Skin epidermis (tissue), 12 donors: Measurements from ENCODE around the gene SLC30A7.
"Not testable (repeated sequence)": the region's sequence is repeated elsewhere in the genome, so short reads cannot be mapped to it uniquely, and the experiment has no call there.

Experiments
- H3K27ac ChIP-seq, 21 experiments: fragments of 200-600 bp; sonication (generic) in 11 of 21; one replicate each; pipeline ENCODE4 v1.5.0; 2020; ENCODE audit warnings: mild to moderate bottlenecking in 3 of 21, inconsistent platforms in 2 of 21, moderate library complexity in 2 of 21
- H3K4me3 ChIP-seq, 7 experiments: fragments of 200-600 bp; sonication (generic) in 2 of 7; one replicate each; pipeline ENCODE4 v1.5.0; 2020; ENCODE audit warnings: inconsistent platforms in 2 of 7, mild to moderate bottlenecking in 2 of 7, moderate library complexity in 1 of 7

The SLC30A7 gene

DNA sequence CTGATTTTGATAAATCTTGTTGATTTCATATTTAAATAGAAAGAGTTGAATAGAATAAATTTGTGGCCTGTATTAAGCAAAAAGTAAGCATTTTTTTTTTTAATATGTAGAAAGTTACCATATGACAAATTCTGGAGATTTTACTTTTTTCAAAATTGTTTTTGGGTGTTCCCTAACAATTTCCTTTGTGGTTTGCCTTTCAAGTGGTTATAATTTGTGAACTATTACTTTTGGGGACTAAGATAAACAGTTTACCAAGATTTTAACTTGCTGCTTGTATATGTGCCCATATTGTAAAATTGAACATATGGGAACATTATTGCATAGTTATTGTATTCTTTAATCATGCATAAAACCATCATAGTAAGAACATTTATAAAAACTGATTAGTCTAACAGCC lies 34.6 kb downstream of the SLC30A7 start:
- Histone ChIP-seq H3K4me3 (no peak overlapping the region), H3K27ac (peak overlapping the region in 2 of 21 experiments; percentile 24 to 26)

DNA sequence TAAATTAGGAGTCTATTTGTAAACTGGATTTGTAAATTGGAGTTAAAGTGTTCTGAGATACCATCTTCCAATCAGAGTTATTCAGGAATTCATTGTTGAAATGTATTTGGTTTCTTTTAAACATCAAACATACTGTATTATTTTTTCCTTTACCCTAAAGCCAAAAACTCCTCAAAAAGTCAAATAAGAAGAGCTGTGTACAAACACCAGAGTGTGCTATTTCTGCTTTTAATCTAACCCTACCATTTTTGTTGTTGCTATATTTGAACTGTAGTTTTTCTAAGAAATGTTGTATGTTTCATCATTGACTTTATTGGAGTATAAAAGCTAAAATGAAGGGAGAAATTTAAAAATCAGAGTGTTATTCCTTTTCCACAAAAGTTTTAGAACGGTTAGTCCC lies 35.8 kb downstream of the SLC30A7 start:
- H3K27ac ChIP-seq, result peak overlapping the region in 1 of 21 experiments; percentile 26
- no peak overlapping the region for H3K4me3 ChIP-seq

DNA sequence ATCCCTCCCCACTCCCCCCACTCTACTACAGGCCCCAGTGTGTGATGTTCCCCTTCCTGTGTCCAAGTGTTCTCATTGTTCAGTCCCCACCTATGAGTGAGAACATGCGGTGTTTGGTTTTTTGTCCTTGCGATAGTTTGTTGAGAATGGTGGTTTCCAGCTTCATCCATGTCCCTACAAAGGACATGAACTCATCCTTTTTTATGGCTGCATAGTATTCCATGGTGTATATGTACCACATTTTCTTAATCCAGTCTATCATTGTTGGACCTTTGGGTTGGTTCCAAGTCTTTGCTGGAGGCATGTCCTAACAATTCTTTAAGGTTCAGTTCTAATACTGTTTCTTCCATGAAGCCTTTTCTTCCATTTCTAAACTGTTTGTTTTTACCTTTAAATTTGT lies 37.7 kb downstream of the SLC30A7 start:
- H3K27ac ChIP-seq, H3K4me3 ChIP-seq: not testable (repeated sequence)

DNA sequence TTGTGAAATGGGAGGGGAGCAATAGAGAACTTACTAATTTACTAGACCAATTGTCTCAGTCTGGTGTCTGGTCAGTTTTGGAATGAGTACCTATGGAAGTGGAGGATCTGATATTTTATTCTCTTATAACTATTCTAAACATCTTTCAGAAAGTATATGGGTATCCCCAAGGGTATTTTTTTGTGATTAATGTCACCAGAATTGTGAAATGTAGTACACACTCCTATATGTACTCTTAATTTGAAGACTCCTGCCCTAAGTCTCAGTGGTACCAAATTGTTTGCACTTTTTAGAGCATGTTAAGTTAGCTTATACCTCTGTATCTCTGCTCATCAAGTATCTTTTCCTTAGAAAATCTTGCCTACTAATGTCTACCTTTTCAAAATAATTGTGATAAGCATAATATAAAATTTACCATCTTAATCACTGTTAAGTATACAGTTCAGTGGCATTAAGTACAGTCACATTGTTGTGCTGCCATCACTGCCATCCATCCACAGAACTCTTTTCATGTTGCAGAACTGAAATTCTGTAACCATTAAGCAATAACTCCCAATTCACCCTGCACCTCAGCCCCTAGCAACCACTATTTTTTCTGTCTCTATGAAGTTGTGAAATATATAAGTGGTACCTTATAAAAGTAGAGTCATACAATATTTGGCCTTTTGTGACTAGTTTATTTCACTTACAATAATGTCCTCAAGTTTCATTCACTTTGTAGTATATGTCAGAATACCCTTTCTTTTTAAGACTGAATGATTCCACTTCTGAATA lies 40.5 kb downstream of the SLC30A7 start:
- no peak overlapping the region for H3K4me3 ChIP-seq
- no peak overlapping the region for H3K27ac ChIP-seq

DNA sequence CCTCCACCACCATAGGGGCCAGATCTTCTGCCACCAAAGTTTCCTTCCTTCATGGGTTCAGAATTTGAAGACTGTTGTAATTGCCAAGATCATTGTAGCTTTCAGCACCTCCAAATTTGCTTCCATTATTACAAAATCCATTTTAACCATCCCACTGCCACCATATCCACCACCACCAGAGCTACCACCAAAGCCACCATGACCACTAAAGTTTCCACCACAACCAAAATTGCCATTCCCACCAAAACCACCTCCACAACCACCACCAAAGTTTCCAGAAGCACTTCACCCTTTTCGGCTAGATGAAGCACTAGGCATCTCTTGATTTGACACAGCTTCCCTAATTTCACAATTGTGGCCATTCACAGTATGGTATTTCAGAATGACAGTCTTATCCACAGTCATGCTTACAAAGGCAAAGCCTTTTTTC lies 45.2 kb downstream of the SLC30A7 start:
- H3K27ac ChIP-seq, result no peak overlapping the region
- no peak overlapping the region for H3K4me3 ChIP-seq

DNA sequence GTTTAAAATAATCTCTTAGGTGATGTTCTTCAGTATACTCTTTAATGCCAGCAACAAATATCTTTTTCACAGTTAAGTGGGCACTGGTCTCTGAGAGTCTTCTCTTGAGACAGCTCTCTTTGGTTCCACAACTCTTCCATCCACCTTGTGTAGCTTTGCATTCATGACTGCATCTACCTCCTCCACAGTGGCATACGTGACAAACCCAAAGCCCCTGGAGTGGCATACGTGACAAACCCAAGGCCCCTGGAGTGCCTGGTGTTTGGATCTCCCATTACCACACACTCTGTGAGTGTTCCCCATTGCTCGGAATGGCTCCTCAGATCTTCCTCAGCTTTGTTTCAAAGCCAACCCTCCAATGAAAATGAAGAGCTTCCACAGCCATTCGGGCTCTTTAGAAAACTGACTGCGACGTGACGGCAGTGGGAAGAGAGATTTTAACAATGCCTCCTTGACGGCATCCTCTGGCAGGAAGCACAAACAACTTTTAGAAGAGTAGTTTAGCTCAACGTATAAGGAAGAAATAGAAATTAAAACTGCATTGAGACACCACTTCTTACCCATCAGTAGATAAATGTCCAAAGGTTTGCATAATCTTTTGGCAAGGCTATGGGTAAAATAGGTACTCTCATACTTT lies 45.8 kb downstream of the SLC30A7 start:
- Histone ChIP-seq H3K4me3 (no peak overlapping the region), H3K27ac (peak overlapping the region in 1 of 21 experiments; percentile 32)

DNA sequence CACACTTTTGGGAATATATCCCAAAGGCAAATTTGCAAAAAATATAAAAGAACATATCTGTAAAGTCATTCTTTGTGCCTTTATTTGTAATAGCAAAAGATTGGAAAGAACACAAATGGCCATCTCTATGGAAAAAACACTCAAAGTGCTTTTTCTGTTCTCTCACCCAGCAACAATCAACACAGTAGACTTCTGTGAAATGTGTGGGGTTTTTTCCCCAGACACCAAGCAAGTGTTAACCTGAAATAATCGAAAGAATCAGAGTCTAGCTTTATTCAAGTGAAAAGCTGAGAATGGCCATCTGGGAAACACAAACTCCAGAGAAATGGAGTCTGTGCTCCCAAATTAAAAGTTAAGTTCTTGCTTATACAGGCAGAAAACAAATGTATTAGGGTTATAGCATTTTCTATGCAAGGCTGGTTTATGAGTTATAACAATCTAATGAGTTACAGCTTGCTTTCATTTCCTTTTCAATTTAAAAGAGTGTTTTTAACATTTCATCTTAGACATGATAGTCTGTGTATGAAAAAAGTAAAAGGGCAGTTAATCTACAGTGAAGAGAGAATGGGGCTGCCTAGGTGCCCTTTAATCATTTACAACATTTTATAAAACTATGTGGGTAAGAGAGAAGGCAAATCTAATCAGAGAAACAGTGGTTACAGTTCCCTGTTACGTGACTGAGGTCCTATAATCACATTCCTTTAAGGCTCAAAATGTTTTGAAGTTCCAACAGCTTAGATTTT lies 46.6 kb downstream of the SLC30A7 start:
- Histone ChIP-seq H3K27ac (peak overlapping the region in 2 of 21 experiments; percentile 14 to 32), H3K4me3 (no peak overlapping the region)

DNA sequence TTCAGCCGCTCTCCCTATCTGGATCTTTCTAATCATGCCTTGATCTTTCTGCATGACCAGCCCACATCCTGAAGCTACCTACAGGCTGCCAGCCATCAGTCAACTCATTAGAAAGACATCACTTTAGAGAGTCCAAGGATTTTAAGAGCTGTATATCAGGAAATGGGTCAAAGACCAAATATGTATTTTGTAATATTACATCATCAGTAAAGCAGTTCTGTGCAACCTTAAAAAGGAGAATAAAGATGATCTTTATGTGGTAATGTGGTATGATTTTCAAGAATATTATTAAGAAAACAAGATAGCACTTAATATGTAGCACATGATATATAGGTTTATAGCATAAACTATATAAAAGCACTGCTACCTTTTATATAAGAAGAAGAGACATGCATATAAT lies 47.6 kb downstream of the SLC30A7 start:
- no peak overlapping the region for H3K4me3 ChIP-seq
- no peak overlapping the region for H3K27ac ChIP-seq

DNA sequence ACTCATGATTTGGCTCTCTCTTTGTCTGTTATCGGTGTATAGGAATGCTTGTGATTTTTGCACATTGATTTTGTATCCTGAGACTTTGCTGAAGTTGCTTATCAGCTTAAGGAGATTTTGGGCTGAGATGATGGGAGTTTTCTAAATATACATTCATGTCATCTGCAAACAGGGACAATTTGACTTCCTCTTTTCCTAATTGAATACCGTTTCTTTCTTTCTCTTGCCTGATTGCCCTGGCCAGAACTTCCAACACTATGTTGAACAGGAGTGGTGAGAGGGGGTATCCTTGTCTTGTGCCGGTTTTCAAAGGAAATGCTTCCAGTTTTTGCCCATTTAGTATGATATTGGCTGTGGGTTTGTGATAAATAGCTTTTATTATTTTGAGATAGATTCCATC lies 50.2 kb downstream of the SLC30A7 start:
- not testable (repeated sequence) for H3K27ac ChIP-seq, H3K4me3 ChIP-seq

DNA sequence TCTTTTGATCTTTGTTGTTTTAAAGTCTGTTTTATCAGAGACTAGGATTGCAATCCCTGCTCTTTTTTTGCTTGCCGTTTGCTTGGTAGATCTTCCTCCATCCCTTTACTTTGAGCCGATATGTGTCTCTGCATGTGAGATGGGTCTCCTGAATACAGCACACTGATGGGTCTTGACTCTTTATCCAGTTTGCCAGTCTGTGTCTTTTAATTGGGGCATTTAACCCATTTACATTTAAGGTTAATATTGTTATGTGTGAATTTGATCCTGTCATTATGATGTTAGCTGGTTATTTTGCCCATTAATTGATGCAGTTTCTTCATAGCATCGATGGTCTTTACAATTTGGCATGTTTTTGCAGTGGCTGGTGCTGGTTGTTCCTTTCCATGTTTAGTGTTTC lies 51.9 kb downstream of the SLC30A7 start:
- H3K4me3 ChIP-seq, H3K27ac ChIP-seq: not testable (repeated sequence)

DNA sequence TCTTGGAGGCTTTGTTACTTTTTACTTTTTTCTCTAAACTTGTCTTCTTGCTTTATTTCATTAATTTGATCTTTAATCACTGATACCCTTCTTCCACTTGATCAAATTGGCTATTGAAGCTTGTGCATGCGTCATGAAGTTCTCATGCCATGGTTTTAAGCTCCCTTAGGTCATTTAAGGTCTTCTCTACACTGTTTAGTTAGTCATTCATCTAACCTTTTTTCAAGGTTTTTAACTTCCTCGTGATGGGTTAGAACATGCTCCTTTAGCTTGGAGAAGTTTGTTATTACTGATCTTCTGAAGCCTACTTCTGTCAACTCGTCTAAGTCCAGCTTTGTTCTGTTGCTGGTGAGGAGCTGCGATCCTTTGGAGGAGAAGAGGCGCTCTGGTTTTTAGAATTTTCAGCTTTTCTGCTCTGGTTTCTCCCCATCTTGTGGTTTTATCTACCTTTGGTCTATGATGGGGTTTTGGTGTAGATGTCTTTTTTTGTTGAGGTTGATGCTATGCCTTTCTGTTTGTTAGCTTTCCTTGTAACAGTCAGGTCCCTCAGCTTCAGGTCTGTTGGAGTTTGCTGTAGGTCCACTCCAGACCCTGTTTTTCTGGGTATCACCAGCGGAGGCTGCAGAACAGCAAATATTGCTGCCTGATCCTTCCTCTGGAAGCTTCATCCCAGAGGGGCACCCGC lies 53.0 kb downstream of the SLC30A7 start:
- H3K27ac ChIP-seq, result peak overlapping the region in 11 of 21 experiments; percentile 12 to 86 (median 53)
- H3K4me3 ChIP-seq, result not testable (repeated sequence)

DNA sequence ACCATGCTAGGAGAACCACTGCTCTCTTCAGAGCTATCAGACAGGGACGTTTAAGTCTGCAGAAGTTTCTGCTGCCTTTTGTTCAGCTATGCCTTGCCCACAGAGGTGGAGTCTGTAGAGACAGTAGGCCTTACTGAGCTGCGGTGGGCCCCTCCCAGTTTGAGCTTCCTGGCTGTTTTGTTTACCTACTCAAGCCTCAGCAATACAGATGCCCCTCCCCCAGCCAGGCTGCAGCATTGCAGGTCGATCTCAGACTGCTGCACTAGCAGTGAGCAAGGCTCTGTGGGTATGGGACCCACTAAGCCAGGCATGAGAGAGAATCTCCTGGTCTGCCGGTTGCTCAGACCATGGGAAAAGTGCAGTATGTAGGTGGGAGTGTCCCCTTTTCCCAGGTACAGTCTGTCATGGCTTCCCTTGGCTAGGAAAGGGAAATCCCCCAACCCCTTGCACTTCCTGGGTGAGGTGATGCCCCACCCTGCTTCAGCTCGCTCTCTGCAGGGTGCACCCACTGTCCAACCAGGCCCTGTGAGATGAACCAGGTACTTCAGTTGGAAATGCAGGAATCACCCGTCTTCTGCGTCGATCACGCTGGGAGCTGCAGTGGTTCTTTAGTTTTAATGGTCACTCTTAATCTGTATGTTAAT lies 53.7 kb downstream of the SLC30A7 start:
- H3K4me3 ChIP-seq, result not testable (repeated sequence)
- peak overlapping the region in 11 of 21 experiments; percentile 12 to 86 (median 53) for H3K27ac ChIP-seq

DNA sequence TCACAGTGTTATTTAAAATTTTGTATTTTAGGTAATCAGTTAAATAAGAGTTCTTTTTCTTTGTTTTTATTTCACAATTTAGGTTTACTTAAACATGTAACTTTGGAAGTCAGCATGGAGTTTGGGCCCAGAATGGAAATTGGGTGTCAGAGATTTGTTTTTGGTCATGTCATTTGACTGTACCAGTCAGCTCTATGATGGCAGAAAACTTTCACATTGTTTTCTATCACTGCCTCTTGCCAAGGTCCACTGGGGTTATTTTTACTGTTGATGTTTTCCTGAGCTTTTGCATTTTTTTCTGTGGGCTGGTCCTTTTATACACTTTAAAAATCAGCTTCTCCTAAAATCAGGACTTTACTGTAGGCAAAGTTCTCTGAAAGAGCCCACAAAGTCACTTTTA lies 54.4 kb downstream of the SLC30A7 start:
- H3K27ac ChIP-seq, result peak overlapping the region in 2 of 21 experiments; percentile 84 to 86
- no peak overlapping the region for H3K4me3 ChIP-seq

DNA sequence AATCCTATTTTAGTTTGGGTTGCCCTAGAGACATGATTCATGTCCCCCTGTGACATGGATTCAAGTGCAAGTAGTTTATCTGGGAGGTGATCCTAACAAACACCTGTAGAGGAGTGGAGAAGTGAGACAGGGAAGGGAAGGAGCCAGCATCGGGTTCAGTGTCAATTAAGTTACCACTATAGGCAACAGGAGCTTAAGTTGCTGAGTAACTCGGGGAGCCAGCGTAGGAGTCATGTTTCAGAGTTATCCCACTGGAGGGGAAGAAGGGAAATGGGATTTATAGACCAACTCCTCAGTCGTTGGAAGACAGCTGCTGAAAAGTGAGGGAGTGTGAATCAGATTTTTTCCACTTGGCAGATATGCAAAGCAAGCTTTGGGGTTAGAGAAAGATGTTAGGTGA lies 54.9 kb downstream of the SLC30A7 start:
- Histone ChIP-seq H3K27ac (peak overlapping the region in 2 of 21 experiments; percentile 84 to 86), H3K4me3 (no peak overlapping the region)

DNA sequence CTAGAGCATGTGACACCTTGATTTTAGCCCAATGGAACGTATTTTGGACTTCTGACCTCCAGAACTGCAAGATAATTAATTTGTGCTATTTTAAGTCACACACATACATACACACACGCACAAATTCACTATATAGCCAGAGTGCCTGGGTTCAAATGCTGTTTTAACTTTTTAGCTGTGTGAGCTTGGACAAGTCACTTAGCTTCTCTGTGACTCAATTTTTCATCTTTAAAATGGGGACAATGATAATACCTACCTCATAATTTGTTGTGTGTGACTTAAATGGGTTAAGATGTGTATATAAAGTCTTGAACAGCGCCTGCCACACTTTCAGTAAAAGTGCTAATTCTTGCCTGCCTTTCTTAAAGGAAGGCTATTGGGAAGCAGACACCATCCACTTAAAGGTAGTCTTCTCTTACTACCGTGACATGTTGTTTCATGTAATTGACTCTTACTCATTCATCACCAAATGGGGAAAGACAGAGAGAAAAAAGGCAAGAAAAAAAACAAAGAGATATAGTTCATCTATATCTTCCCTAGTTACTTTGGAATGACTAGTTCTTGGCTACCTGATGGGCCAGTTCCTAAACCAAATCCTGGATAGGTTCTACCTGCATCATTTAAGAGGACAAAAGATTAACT lies 56.3 kb downstream of the SLC30A7 start:
- Histone ChIP-seq H3K4me3 (no peak overlapping the region), H3K27ac (no peak overlapping the region)

DNA sequence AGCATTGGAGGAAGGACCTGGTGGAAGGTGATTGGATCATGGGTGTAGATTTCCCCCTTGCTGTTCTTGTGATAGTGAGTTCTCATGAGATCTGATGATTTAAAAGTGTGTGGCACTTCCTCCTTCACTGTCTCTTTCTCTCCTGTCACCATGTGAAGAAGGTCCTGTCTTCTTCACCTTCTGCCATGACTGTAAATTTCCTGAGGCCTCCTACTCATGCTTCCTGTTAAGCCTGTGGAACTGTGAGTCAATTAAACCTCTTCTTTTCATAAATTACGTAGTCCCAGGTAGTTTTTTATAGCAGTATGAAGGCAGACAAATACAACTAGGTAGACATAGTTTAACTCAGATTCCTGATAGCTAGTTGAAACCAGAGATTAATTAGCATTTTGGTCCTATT lies 57.1 kb downstream of the SLC30A7 start:
- peak overlapping the region in 1 of 21 experiments; percentile 3 for H3K27ac ChIP-seq
- not testable (repeated sequence) for H3K4me3 ChIP-seq

DNA sequence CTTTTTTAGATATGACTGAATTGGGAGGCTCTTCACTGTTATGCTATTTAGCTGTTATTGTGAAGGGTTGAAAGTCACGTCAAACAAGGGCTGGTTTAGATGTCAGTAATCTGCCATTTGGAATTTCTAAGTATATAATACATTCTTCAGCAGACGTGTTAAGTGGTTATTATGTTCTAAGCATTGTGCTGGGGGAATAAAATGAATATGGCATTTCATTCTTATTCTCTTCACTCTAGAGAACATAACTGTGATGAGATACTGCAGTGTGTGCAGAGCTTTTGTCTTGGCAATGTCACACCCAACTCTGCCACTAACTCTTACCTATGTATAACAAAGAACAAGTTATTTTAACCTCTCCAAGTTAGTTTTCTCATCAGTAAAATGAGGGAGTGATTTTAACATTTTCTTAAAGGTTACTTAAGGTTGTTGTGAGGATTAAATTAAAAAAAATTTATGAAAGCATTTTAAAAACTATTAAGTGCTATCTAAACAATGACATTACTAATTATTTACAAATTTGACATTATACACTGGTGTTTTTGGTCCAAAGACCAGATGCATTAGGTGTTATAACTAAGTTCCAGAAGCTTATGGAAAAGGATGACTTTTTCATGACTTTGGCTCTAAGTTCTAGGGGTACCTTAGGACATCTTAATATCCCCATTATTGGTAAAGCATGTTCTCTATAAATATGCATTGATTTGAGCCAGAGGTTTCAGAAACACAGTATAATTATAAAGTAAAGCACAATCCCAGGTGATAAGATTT lies 58.3 kb downstream of the SLC30A7 start:
- H3K4me3 ChIP-seq, result no peak overlapping the region

DNA sequence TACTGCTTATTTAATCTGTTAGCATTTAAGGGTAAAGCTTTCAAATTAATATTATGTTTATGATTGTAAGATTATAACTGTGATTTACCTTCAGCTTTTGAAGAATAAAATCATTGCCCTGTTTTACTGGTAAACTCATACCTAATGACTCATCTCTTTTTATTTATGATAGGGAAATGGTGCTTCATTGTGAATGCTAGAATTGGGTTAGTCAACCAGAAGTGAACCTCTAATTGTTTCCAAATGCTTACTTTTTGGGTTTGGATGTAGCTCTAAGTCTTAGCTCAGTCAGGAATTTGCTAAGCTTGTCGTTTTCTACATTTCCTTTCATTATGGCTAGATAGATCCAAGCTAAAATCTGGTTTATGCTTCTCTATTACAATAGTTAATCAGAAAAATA lies 59.4 kb downstream of the SLC30A7 start:
- Histone ChIP-seq H3K4me3 (no peak overlapping the region), H3K27ac (peak overlapping the region in 2 of 21 experiments; percentile 12 to 28)

More for the DNA sequence above, 58.3 kb downstream of the SLC30A7 start:
- no peak overlapping the region for H3K27ac ChIP-seq
